Endodermal cell (in vitro differentiated cells): Measurements from ENCODE around the gene PUS10. TPM values are rescaled to one million over a fixed set of nuclear protein-coding genes. Genes with fewer than 3 reads are reported as not detected.

Experiments
- DNase-seq: peaks from one replicate; pipeline ENCODE4 v3.0.0-alpha.2; 2017
- H3K27ac ChIP-seq: 2 replicates; pipeline ENCODE4 v1.5.1; 2013; ENCODE audit warnings: mild to moderate bottlenecking, low read depth, low read length, moderate library complexity
- H3K27me3 ChIP-seq: 2 replicates; pipeline ENCODE4 v1.6.1; 2013; ENCODE audit warnings: mild to moderate bottlenecking, low read length, moderate library complexity; ENCODE audit not compliant: insufficient read depth, control insufficient read depth, poor library complexity, severe bottlenecking
- H3K36me3 ChIP-seq: 2 replicates; pipeline ENCODE4 v1.7.0; 2013; ENCODE audit warnings: mild to moderate bottlenecking, low read length, moderate library complexity; ENCODE audit not compliant: control insufficient read depth, insufficient read depth
- H3K4me1 ChIP-seq: one replicate; pipeline ENCODE4 v1.7.0; 2013; ENCODE audit warnings: low read length; ENCODE audit not compliant: control insufficient read depth, insufficient read depth
- H3K4me3 ChIP-seq: 2 replicates; pipeline ENCODE4 v1.5.1; 2013; ENCODE audit warnings: mild to moderate bottlenecking, low read length, moderate library complexity
- H3K9ac ChIP-seq: 2 replicates; pipeline ENCODE4 v1.6.1; 2013; ENCODE audit warnings: mild to moderate bottlenecking, low read length, moderate library complexity; ENCODE audit not compliant: poor library complexity, severe bottlenecking; ENCODE audit errors: extremely low read depth
- H3K9me3 ChIP-seq: 2 replicates; pipeline ENCODE4 v1.6.1; 2013; ENCODE audit warnings: mild to moderate bottlenecking, low read length, moderate library complexity; ENCODE audit not compliant: control insufficient read depth
- H3K27ac Mint-ChIP-seq: 2 replicates; pipeline ENCODE4 v1.8.0; 2020; ENCODE audit warnings: mixed read lengths
- H3K27me3 Mint-ChIP-seq: 2 replicates; pipeline ENCODE4 v1.8.0; 2021; ENCODE audit warnings: mild to moderate bottlenecking, mixed read lengths; ENCODE audit not compliant: insufficient read depth
- H3K36me3 Mint-ChIP-seq: 2 replicates; pipeline ENCODE4 v1.8.0; 2020; ENCODE audit warnings: low read depth, mixed read lengths
- H3K4me1 Mint-ChIP-seq: 2 replicates; pipeline ENCODE4 v1.8.0; 2020; ENCODE audit warnings: mixed read lengths
- H3K4me3 Mint-ChIP-seq: 2 replicates; pipeline ENCODE4 v1.8.0; 2020; ENCODE audit warnings: mild to moderate bottlenecking, moderate library complexity, mixed read lengths
- H3K9me3 Mint-ChIP-seq: 2 replicates; pipeline ENCODE4 v1.8.0; 2020; ENCODE audit warnings: mild to moderate bottlenecking, mixed read lengths
- WGBS, 2 experiments: methylation state at CpG; one replicate each; pipeline versions ENCODE4 v1.1.5 to v1.1.7; 2013; ENCODE audit warnings: missing lambda C conversion rate in 2 of 2, mixed read lengths in 1 of 2; ENCODE audit not compliant: insufficient coverage in 1 of 2, insufficient read length in 1 of 2; 5-methylcytosine and 5-hydroxymethylcytosine counted together
- long read RNA-seq, 4 experiments: library from polyadenylated mRNA in 2 of 4; library from RNA in 1 of 4; library from capped mRNA in 1 of 4; stranded (forward) in 3 of 4; unstranded in 1 of 4; transcript quantifications; one replicate each; pipeline ENCODE4 v2.0.0, GENCODE V29; 2020 to 2021; ENCODE audit warnings: inconsistent platforms in 1 of 4
- polyA plus RNA-seq, 2 experiments: library from polyadenylated mRNA; stranded (reverse); fragments of 50-300 nt; gene quantifications; one replicate each; pipeline ENCODE4 v1.2.3, GENCODE V29; 2013
- total RNA-seq, 2 donors: library from RNA; stranded (reverse); fragmentation: NEBNext Ultra II Directional in 1 of 2; extraction: Animal tissue kit (Norgen Biotek cat#: 25700) in 1 of 2; gene quantifications; 2 replicates in 1 of 2; 3 replicates in 1 of 2; pipeline ENCODE4 v1.2.1, GENCODE V29; 2021
- TF ChIP-seq, protein P1 (sequence below): fragments of 200-600 bp; sonication (generic); conservative IDR thresholded peaks from 2 replicates; pipeline ENCODE4 v1.5.0; 2021; ENCODE audit warnings: antibody characterized with exemption, mild to moderate bottlenecking

PUS10 gene, protein sequence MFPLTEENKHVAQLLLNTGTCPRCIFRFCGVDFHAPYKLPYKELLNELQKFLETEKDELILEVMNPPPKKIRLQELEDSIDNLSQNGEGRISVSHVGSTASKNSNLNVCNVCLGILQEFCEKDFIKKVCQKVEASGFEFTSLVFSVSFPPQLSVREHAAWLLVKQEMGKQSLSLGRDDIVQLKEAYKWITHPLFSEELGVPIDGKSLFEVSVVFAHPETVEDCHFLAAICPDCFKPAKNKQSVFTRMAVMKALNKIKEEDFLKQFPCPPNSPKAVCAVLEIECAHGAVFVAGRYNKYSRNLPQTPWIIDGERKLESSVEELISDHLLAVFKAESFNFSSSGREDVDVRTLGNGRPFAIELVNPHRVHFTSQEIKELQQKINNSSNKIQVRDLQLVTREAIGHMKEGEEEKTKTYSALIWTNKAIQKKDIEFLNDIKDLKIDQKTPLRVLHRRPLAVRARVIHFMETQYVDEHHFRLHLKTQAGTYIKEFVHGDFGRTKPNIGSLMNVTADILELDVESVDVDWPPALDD
- 1 to 10 TPM; 3.9 to 6.1 TPM for total RNA-seq
- 6.9 TPM for polyA plus RNA-seq (2013, experiment 1 of 2)
- polyA plus RNA-seq (2013, experiment 2 of 2) = 7.5 TPM
- long read RNA-seq, experiment 1, partial matches to known transcripts = 0 of 1 reads
- long read RNA-seq, experiment 1, other reads (novel, unspliced or antisense) = 0 of 1 reads
- long read RNA-seq, experiment 2, partial matches to known transcripts = 0 of 6 reads
- long read RNA-seq, experiment 2, other reads (novel, unspliced or antisense) = 4 of 6 reads
- long read RNA-seq, experiment 3, partial matches to known transcripts = 1 of 12 reads
- long read RNA-seq, experiment 3, other reads (novel, unspliced or antisense) = 6 of 12 reads
- long read RNA-seq, experiment 4, partial matches to known transcripts = 1 of 7 reads
- long read RNA-seq, experiment 4, other reads (novel, unspliced or antisense) = 5 of 7 reads

DNA sequence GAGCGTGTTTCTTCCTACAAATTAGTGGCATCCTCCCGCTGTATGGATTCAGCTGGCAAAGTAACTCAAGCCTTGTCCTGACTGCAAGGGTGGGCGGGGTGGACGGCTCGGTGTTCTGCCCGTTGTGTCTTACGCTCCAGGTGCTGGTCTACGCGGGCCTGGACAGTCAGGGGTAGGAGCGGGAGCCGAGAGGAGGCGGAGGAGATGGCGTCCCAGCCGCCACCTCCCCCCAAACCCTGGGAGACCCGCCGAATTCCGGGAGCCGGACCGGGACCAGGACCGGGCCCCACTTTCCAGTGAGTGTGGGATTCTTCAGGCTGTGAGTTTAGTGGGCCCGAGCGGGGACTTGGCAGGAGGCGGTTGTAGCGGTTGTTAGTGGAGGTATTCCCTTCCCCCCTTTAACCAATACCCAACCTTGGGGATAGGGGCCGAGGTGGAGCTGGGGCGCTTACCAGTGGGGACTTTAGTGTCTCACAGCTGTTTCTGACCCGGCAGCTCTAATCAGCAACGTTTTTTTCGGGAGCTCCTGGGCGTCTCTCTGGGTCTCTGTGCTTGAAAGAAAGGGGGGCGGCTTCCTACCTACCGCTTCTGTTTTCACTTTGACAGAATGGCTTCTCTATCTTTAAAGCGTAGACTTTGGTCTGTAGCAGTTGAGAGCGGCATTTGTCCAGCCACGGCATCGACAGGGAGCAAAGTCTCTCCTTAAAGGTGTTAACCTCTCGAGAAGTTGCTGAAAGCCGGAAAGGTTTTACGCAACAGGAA is at the start of gene PUS10, which contains the start of gene PEX13:
Gene PUS10, minus strand, starts transcription at position 700 of the 762 bp plus-strand sequence. CDS start 6,365 bp downstream, outside the sequence.
Gene PEX13, plus strand, starts transcription at position 165 of the 762 bp plus-strand sequence. Its CDS starts 40 bp downstream, at position 205.
- TF ChIP-seq, protein P1, sequence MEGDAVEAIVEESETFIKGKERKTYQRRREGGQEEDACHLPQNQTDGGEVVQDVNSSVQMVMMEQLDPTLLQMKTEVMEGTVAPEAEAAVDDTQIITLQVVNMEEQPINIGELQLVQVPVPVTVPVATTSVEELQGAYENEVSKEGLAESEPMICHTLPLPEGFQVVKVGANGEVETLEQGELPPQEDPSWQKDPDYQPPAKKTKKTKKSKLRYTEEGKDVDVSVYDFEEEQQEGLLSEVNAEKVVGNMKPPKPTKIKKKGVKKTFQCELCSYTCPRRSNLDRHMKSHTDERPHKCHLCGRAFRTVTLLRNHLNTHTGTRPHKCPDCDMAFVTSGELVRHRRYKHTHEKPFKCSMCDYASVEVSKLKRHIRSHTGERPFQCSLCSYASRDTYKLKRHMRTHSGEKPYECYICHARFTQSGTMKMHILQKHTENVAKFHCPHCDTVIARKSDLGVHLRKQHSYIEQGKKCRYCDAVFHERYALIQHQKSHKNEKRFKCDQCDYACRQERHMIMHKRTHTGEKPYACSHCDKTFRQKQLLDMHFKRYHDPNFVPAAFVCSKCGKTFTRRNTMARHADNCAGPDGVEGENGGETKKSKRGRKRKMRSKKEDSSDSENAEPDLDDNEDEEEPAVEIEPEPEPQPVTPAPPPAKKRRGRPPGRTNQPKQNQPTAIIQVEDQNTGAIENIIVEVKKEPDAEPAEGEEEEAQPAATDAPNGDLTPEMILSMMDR = no peak
- Mint-ChIP-seq H3K4me3 (peak within 1 kb of the TSS; percentile 88), H3K9me3 (peaks cover 12% of the 10 kb centered on the region), H3K4me1 (peaks cover 3% of the 10 kb centered on the region), H3K27ac (peak within 1 kb of the TSS; percentile 98), H3K27me3 (no peaks in the 10 kb centered on the region), H3K36me3 (peaks cover 24% of the 10 kb centered on the region)
- Histone ChIP-seq H3K4me1 (no peaks in the 10 kb centered on the region), H3K36me3 (peaks cover 13% of the 10 kb centered on the region), H3K4me3 (peak within 1 kb of the TSS; percentile 95), H3K27ac (peak within 1 kb of the TSS; percentile 33), H3K27me3 (no peaks in the 10 kb centered on the region), H3K9me3 (peaks cover 9% of the 10 kb centered on the region), H3K9ac (peak within 1 kb of the TSS; percentile 82)
- DNase-seq = peak; percentile 94
- WGBS, 2 experiments = 0% methylated on average over 17 to 35 of the region's 39 CpGs

DNA sequence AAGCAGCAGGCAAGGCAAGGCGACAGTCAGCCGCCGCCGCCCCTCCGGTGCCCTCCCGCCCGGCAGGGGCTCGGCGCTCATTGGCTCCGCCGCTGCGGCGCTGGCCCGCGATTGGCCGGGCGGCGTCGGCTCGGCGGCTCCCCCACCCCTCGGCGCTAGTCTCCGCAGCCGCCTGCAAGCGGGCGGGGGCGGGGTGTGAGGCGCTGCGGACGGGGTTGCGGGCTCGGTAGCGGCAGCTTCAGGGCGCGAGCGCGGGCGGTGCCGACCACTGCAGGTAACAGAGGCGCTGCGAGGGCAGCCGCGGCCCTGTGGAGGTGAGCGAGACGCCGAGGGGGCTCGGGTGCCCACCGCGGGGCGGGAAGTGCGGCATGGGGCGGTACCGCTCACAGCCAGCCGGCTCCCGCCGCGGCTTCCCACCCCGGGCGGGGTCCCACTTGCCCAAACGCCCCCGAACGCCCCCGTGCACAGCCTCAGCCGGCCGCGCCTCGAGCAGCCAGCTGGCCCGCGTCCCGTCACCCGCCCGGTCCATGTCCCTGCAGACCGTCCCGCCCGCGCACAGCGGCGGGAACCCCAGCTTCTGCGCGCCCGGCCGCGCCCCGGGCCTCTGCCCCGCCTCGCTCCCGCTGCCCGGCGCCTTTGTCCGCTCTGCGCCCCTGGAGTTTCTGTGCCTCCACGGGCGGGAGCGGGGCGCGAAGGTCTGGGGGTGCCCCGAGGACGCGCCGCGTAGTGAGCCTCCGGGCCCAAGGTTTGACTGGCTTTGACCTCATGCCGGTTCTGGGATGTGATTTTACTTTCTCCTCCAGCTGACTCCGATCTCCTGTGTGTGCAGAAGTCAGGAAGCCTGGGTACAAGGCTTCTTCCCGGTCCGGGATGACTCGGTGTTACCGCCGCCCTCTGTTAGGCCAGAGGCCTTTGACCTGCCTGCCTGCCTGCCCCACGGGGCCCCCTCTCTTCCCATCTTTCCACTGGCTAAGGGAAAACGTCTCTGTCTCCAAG is 48.0 kb upstream of the PUS10 start, which contains the start of gene SANBR:
Gene SANBR, plus strand, starts transcription at position 158 of the 996 bp plus-strand sequence. CDS start 4,480 bp downstream, outside the sequence.
- WGBS, 2 experiments = 0% methylated on average over 56 to 111 of the region's 112 CpGs
- Histone ChIP-seq H3K36me3 (peaks cover 20% of the 10 kb centered on the region), H3K27me3 (no peaks in the 10 kb centered on the region), H3K9me3 (no peaks in the 10 kb centered on the region), H3K4me3 (peak within 1 kb of the TSS; percentile 78), H3K9ac (peak within 1 kb of the TSS; percentile 58), H3K27ac (peak within 1 kb of the TSS; percentile 87), H3K4me1 (no peaks in the 10 kb centered on the region)
- H3K4me3 Mint-ChIP-seq = peak within 1 kb of the TSS; percentile 93
- H3K9me3 Mint-ChIP-seq = peaks cover 1% of the 10 kb centered on the region
- peaks cover 16% of the 10 kb centered on the region for H3K36me3 Mint-ChIP-seq
- H3K4me1 Mint-ChIP-seq = peaks cover 4% of the 10 kb centered on the region
- TF ChIP-seq, protein P1 = peak; percentile 7
- H3K27ac Mint-ChIP-seq = peak within 1 kb of the TSS; percentile 89
- peak; percentile 96 for DNase-seq
- peaks cover 2% of the 10 kb centered on the region for H3K27me3 Mint-ChIP-seq
